Activated naive CD8-positive, alpha-beta T cell treated with anti-CD3 and anti-CD28 coated beads, Interleukin-2, amount 50 U/mL, for 16 hours (primary cell): ENCODE results near the gene SLC25A15.
"Not testable (repeated sequence)": the region's sequence is repeated elsewhere in the genome, so short reads cannot be mapped to it uniquely, and the experiment has no call there.

Experiments
- DNase-seq: peaks from one replicate; pipeline ENCODE4 v3.0.0-alpha.2; 2020; ENCODE audit warnings: low read depth, low spot score

Gene SLC25A15

GRCh38 chr13:40781717-40782116, 7.7 kb upstream of the SLC25A15 start:
- no peak for DNase-seq

DNA sequence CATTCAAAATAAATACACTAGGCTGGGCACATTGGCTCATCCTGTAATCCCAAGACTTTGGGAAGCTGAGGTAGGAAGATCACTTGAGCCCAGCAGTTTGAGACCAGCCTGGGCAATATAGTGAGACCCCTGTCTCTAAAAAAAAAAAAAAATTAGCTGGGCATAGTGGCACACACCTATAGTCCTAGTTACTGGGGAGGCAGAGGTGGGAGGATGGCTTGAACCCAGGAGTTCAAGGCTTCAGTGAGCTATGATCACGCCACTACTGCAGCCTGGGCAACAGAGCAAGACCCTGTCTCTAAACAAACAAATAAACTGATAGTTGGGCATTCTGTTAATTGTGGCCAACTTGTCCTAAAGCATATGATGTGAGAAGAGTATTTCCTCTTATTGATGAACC, 6.4 kb upstream of the SLC25A15 start:
- not testable (repeated sequence) for DNase-seq

GRCh38 chr13:40784540-40784939, 4.9 kb upstream of the SLC25A15 start:
- no peak for DNase-seq

- DNase-seq, result no peak
Observed at GRCh38 chr13:40786568-40786996, 2.8 kb upstream of the SLC25A15 start.

DNA sequence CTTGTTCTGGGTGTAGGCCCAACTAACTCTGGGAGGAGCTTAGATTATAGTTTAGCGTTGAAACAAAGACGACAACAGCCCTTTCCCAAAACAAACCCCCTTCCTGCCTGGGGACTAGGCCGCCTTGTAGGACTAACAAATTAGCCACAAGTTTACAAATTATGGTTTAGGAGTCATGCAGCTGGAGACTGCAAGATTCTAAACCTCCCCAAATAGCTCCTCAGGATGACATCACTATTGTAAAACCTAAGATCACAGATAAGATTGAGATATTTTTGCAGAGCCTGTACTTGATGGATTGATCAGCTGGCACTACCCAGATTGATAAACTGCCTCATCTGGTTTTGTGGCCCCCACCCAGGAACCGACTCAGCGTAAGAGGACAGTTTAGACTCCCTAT, 2.3 kb upstream of the SLC25A15 start:
- no peak for DNase-seq

DNA sequence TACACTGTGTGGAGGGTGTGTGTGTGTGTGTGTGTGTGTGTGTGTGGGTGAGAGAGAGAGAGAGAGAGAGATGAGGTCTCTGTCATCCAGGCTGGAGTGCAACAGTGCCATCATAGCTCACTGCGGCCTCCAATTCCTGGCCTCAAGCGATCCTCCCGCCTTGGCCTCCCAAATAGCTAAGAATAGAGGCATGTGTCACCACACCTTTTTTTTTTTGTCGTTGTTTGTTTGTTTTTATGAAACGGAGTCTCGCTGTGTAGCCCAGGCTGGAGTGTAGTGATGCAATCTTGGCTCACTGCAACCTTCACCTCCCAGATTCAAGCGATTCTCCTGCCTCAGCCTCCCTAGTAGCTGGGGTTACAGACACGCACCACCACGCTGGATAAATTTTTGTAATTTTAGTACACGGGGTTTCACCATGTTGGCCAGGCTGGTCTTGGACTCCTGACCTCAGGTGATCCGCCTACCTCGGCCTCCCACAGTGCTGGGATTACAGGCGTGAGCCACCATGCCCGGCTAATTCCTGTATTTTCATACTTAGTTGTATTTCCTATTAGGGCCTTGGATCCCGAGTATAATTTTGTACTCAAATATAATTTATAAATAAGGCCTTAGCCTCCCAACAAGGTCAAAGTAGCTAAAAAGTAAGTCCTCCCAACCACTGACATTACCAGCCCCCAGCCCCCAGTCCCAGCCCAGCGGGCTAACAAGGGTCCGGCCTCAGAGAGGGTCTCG, 704 bp upstream of the SLC25A15 start:
- not testable (repeated sequence) for DNase-seq

DNA sequence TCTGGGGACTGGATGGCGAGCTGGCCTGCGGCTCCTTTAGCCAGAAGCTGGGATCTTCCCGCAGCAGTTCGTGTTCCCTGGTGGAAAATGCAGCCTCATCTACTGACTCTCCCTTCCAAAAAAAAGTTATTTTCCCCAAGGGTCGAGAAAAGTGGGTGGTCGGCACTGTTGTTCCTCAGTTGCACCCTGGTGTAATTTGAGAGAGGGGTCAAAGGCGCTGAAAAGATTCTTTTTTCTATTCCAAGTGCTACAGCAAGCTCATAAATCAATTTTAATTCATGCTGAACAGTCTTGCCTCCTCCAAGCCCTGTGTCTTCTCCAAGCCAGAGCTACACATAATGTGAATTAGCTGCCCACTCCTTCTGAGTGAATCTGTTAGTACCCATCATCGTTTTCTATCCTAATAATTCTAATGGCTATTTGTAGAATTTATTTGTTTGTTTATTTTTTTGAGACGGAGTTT, 774 bp downstream of the SLC25A15 start:
- no peak for DNase-seq

DNA sequence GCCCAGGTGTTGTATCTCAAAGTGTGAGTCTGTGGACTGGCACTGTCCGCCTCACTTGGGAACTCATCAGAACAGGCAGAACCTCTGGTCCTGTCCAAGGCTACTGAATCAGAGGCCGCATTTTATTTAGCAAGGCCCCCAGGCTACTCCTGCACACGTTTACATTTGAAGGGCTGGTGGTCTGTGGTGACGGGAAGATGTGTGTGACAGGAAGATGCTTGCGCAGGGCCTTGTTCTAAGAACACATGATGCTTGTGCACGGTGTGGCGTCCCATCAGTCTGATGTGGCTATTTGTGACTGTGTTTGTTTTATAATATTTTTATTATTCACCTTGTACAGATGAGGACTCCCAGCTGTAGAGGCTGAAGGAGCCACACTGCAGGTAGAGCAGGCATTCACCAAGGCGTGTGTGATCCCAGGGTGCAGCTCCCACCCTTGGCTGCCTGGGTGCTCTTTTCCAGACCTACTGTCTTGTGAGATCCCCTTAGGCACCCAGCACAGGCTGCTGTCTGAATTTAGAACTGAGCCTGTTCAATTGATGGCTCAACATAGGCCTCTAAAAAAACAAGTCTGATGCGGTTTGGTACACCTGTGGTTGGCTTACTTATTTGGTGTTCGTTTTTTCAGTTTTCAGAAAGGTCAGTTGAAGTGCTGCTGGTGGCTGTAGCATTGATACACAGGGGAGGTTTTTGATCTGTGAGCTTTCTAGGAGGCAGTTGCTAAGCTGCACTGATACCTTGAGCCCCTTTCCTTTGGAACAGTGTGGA, 3.1 kb downstream of the SLC25A15 start:
- no peak for DNase-seq

DNA sequence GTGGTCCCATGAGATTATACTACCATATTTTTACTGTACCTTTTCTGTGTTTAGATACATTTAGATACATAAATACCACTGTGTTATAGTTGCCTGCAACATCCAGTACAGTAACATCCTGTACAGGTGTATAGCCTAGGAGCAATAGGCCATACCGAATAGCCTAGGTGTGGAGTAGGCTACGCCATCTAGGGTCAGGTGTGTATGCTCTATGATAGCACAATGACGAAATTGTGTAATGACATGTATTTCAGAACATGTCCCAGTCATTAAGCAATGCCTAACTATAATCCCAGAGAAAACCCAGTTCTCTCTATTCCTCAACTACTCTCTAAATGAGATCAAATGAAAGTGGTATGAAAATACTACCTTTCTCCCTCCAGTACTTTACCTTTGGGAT, 3.9 kb downstream of the SLC25A15 start:
- DNase-seq, result no peak

DNA sequence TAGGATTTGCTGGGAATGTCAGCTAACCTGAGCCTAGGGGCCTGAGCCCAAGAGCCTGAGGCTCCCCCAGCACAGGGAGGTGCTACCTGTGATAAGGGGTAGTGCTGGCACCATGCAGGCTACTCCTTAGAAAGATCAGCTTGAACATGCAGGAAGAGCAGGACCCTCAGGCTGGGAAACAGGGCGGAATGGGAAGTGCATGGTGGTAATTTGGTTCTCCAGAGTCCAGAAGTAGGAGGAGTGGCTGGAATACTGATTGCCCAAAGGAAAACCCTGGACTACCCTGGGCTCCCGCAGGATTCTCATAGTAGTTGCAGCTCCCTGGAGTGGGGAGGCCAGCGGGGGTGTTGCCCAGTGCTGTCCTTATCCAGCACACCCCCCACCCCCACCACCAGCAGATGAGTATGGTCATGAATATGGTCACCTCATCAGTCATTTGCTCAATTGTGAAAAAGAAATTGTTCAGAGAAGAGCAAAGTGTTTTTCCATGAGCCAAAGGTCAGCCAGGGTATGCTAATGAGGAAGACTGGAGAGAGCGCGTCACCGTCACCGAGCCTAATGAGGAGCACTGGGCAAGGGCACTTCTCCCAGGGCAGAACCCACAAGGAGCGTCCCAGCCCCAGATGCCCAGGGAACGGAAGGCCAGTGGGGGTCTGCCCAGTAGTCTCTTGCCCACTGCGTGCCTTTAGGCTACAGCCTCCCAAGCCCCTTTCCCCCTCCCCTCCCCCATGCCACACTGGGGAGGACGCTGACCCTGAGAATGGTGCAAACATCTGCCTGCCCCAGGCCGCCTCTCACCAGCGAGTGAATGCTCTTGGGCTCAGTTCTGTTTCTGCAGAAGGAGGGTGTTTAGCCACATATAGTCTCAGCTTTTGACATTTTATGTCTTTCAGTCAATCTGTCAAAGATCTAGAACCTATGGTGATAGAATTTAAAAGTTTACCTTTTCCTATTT, 5.3 kb downstream of the SLC25A15 start:
- DNase-seq, result no peak

- DNase-seq, result no peak
Observed at GRCh38 chr13:40796649-40797048, 7.2 kb downstream of the SLC25A15 start.

DNA sequence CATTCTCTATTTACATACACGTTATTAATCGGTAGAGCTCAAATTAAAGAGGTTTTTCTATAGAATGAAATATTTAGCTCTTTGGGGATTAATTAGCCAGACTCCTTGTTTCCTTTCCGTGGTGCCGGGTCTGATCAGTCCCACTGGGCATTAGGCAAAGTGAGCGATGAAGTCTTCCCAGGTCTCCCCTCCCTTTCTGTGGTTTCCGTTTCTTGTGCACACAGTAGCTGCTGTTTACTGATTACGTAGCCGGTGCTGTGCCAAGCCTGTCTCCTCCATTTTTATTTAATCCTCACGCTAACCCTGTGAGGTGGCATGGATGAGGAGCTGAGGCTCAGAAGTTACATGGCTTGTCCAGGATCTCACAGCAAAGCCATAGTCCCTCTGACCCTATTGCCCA, 9.0 kb downstream of the SLC25A15 start:
- no peak for DNase-seq

DNA sequence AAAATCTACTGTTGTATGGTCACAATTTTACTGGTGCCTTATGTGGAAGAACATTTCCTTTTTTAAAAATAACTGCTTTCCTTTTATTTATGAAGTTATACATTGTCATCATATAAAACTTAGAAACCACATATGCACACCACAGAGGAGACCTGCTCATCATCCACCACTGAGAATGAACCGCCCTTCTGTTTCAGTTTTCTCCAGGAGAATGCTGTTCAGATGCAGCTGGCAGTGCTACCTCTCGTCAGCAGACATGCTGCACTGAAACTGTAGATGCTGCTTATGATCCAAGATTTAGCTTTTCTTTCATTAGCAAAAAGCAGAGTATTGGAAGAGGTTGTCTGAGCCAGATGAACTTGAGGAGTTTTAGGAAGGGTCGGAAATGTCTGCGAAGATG, 10.1 kb downstream of the SLC25A15 start:
- DNase-seq, result no peak

- DNase-seq, result no peak
Observed at GRCh38 chr13:40800559-40800958, 11.1 kb downstream of the SLC25A15 start.

DNA sequence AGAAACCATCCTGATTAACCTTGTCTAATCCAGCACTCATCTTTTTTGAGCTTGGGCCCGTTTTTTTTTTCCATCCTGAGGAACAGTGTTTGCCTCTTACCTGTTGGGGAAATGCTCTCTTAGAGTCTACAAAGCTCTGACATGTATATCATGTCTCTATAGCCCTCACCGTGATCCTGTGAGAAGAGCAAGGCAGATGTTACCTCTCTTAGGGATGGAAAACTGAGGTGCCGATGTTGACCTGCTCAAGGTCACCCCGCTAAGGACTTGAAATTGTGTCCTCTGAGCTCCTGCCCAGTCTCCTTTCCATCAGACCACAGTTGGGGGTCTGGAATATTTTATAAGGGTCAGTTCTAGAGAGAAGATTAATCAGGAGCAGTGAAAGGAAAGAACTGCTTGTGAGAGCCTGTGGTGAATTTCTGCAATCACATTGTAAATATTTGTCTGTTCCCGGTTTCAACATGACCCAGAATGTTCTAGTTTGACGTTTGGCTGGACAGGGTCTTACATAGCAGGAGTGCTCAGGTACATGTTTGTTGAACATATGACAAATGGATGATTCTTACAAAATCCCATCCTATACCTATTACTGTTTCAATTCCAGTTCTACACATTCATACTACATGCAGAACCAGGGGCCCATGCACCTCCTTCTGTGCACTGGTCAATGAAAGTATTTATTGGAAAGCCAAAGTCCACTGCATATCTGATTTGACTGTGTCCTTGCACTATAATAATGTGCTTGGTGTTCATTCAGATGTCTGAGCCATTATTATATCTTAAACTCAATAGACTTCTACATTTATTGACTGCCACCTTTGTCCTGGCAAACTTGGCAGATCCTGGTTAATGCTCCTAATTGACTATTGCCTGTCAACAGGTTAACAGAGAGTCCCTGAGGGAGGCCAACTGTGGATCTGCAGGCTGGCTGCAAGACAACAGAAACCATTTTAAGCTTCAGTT, 12.1 kb downstream of the SLC25A15 start:
- no peak for DNase-seq

GRCh38 chr13:40803316-40803715, 13.9 kb downstream of the SLC25A15 start:
- DNase-seq, result no peak

DNA sequence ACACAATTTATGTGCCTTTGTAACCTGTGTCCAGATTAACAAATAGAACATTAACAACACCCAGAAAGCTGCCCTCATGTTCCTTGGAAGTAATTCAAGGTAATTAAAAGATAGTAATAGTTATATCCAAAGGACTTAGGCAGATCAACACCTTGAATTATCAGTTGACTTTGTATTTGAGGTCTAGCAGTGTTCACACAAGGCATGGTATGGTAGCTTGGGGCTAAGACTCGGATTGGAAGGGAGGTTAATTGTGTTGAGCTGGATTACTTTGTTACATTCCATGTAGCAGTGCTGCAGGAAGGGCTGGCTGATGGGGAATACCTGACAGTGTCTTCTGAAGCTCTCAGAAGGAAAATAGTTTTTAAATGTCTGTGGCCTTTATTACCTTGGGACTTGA, 16.8 kb downstream of the SLC25A15 start:
- DNase-seq, result no peak

GRCh38 chr13:40809471-40809870, 20.1 kb downstream of the SLC25A15 start:
- no peak for DNase-seq

- no peak for DNase-seq
Observed at GRCh38 chr13:40812102-40812501, 22.7 kb downstream of the SLC25A15 start.

DNA sequence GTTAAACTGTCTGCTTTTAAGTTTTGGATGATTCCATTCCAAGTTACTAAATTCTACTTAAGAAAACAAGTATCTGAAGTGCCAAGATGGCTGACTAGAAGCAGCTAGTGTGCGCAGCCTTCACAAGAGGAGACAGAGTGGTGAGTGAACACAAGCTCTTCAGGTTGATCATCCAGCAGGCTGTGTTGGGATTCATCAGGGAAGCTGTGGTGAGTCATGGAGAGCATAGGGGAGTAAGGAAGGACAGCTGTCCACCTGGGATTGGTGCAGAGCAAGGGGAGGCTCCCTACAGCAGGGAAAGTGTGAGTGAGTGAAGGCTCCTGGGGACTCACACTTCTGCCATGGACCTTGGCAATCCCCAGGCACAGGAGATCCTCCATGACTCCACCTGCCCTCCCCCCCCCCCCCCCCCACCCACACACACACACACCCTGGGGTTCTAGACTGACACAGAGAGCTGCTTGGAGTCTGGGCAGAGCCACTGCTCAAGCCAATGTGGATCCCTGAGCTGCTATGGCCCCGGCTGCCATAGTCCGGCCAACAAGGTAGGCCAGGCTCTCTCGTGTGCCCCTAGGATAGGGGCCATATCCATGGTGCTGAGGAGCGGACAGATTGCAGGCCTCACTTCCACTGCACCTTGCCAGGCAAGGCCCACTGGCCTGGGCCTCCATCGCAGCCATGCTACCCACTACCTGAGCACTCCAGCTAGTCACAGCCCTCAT, 23.5 kb downstream of the SLC25A15 start:
- no peak for DNase-seq
